GM21786 (cell line): Measurements from ENCODE around the gene PTPRN2.

Experiments
- ATAC-seq: cut with Tn5 transposase; IDR thresholded peaks from one replicate; pipeline ENCODE4 v1.9.1; 2021; ENCODE audit not compliant: unreplicated experiment

PTPRN2 gene

GRCh38 chr7:158447506-158448171 is 140.0 kb downstream of the PTPRN2 start:
- ATAC-seq = no peak

DNA sequence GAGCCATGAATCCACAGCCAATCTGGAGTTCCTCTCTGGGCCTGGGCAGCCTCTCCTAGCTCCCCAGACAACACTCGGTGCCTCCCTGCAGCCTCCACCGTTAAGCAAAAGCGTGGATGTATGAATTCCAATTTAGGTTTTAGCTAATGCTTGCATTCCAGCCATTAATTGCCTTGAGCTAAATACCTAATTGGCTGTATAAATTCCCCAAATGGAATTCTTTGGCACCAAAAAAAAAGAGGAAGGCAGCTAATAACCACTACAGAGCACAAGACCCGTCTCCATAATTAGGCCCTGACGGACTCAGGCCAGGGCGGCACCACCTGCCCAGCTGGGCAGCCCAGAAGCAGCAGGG is 140.5 kb downstream of the PTPRN2 start:
- no peak for ATAC-seq

- no peak for ATAC-seq
These were observed 140.9 kb downstream of the PTPRN2 start for GRCh38 chr7:158446706-158447105.

- no peak for ATAC-seq
These were observed 141.3 kb downstream of the PTPRN2 start for GRCh38 chr7:158446281-158446680.

- no peak for ATAC-seq
These were observed 142.0 kb downstream of the PTPRN2 start for GRCh38 chr7:158445421-158446175.

- ATAC-seq = no peak
These were observed 142.9 kb downstream of the PTPRN2 start for GRCh38 chr7:158444501-158445420.

GRCh38 chr7:158443688-158444483 is 143.7 kb downstream of the PTPRN2 start:
- ATAC-seq = no peak

GRCh38 chr7:158443014-158443687 is 144.5 kb downstream of the PTPRN2 start:
- no peak for ATAC-seq

DNA sequence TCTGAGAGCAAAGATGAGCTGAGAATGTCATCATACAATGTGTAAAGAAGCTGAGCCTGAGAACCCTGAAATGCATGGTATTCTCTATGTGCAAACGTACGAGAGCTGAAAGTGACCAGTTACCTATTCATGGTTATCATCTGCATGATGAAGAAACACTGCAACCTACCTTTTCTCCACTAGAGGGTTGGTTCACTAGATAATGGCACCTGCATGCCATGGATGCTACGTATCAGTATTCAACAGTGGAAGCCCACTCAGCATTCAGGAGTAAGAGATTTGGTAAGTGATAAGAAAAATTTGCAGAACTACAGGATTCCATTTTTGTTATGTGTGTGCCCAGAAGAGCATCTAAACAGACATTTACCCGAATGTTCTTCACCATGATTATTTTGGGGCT is 145.4 kb downstream of the PTPRN2 start:
- no peak for ATAC-seq

GRCh38 chr7:158439035-158439434 is 148.6 kb downstream of the PTPRN2 start:
- ATAC-seq = no peak

DNA sequence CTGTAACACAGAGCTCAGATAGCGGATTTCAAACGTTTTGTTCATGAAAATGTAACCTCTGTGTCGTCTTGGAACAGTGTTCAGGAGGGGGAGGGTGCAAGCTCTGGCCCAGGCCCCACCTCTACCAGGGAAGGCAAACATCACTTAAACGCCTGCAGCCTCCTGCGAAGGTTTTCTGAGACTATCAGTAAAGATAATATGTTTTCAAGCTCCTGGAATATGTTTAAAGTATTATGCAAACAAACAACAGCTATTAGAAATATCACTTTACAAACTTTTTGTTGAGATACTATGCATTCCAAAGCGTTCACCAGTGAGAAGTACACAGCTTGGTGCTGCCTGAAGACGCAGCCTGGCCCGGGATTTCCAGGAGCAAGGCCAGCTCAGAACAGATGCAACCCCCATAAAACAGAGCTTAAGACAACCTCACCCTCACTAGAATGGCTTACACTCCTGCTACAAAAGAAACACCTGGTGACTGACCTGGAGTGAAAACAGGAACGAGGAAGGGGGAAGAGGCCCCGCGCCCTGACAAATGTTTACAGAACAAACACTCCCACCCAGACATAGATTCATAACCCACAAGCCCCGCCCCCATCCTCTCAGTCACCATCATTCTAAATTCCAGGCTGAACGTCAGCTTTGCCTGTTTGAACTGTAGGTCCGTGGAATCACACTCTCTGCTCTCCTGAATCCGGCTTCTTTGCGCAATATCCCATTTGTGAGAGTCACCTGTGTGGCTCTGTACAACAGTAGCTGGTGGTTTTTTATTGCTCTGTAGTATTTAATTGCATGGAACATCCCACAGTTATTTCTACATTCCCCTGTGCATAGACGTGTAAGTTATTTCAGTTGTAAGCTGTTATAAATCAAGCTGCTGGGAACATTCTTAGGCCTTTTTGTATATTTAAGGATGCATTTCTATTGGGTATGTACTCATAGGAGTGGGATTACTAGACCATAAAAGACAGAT is 155.0 kb downstream of the PTPRN2 start:
- ATAC-seq = no peak

DNA sequence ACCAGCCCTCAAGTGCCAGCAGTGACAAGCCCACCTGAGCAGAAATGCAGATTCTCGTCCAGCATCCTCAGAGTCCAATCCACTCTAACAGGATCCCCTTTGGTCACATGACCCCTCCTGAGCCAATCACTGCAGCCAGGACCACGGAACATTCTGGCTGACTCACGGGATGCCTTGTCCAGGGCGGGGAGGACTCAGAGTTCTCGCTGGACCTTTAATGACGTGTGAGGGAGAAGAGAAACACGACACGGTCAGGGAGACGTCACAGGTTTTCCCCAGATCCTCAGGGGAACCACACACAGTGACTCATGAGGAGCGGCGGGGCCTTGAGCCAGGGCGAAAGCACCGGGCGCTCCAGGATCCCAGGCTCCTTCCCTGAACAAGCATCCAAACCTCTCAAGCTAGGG is 155.7 kb downstream of the PTPRN2 start:
- ATAC-seq = no peak

DNA sequence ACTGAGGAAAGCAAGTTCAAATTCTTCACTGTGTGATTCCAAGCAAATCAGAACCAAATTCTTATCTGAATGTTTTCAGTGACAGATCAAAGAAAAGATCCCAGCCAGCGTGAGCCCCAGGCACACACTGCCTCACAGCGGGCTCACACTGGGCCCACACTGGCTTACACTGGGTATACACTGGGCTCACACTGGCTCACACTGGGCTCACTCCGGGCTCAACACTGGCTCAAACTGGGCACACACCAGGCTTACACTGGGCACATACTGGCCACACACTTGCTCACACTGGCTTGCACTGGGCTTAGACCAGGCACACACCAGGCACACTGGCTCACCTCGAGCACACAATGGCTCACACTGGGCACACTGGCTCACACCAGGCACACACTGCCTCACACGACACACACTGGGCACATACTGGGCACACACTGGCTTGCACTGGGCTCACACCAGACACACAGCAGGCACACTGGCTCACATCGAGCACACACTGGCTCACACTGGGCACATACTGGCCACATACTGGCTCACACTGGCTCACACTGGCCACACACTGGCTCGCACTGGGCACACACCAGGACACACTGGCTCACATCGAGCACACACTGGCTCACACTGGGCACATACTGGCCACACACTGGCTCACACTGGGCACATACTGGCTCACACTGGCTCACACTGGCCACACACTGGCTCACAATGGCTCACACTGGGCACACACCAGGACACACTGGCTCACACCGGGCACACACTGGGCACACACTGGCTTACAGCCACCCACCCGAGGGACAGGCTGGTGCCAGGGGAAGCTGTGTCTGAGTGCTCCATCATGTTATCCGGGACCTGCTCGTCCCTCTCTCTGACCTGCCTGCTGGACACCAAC is 156.3 kb downstream of the PTPRN2 start:
- ATAC-seq = no peak

- no peak for ATAC-seq
These were observed 157.2 kb downstream of the PTPRN2 start for GRCh38 chr7:158430308-158431034.

DNA sequence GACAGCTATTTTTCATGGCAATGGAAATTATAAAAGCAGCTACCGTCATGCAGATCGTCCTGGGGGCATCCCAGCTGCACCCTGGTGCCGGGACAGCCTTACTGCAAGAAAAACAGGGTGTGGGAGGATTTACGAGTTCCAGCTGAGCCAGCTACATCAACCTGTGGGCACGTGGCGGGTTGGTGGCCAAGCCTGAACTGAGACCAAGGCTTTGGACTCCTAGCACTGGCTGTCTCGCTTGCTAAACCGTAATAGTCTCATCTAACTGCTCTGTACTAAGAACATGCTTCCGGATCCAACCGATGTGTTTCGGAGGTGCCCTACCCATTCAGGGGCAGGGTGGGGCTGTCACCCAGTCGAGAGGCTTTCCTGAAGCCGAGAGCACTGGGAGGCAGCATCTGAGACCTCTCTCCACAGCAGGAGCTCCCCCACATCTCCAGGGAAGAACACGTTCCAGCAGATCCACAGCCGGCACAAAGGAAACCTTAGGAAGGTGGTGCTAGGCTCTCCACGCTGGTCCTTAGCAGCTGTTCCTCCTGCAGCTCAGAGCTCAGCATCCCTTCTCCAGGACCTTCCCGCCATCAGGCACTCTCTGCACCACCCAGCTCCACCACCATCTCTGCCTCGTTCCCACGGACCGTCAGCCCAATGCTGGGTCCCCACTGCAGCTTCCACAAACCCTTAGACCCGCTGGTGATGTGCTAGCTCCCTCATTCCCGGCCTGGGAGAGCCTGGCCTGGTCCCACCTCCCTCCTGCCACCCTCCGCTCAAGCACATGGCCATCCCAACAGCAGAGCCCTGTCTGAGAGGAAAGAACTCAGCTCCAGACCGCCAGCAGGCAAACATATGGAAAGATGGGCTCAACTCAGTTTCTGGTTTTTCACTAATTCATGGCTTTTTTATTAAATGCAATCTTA is 158.5 kb downstream of the PTPRN2 start:
- no peak for ATAC-seq

- no peak for ATAC-seq
These were observed 159.3 kb downstream of the PTPRN2 start for GRCh38 chr7:158428131-158428836.
